C4-2B (cell line): ENCODE measurements around the gene CSMD2.

Experiments used
- H3K27ac ChIP-seq: fragments of 450-650 bp; 2 replicates; pipeline ENCODE4 v1.5.1; 2017
- CTCF ChIP-seq: fragments of 450-650 bp; conservative IDR thresholded peaks from 2 replicates; pipeline ENCODE4 v1.5.1; 2017; ENCODE audit warnings: mild to moderate bottlenecking
- ZFX ChIP-seq: fragments of 450-650 bp; IDR thresholded peaks from 2 replicates; pipeline ENCODE4 v1.6.1; 2017

The CSMD2 gene

DNA sequence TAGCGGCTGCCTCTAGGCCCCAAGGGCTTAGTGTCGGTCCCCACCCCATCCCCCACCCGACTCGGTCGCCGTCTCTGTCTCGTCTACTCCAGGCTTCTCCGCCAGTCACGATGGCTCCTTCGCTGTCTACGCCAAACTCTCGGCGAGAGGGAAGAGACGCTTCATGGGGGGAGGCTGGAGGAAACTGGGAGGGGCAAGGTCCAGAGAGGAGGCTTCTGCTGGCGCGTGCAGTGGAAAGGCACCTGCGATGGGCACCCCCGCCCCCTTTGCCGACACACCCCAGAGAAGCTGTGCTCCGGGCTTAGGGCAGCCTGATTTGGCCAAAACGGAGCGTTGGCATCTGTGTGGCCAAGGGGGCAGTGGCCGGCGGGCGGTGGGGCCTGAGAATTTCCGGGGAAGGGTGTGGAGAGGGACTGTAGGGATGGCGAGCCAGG, 1.2 kb upstream of the CSMD2 start:
- H3K27ac ChIP-seq: no peak overlapping the region
- TF ChIP-seq CTCF: no peak
- no peak for TF ChIP-seq ZFX

- TF ChIP-seq CTCF (no peak), ZFX (no peak)
- H3K27ac ChIP-seq: no peak overlapping the region
These were observed 442 bp upstream of the CSMD2 start for GRCh38 chr1:34165422-34165921.

DNA sequence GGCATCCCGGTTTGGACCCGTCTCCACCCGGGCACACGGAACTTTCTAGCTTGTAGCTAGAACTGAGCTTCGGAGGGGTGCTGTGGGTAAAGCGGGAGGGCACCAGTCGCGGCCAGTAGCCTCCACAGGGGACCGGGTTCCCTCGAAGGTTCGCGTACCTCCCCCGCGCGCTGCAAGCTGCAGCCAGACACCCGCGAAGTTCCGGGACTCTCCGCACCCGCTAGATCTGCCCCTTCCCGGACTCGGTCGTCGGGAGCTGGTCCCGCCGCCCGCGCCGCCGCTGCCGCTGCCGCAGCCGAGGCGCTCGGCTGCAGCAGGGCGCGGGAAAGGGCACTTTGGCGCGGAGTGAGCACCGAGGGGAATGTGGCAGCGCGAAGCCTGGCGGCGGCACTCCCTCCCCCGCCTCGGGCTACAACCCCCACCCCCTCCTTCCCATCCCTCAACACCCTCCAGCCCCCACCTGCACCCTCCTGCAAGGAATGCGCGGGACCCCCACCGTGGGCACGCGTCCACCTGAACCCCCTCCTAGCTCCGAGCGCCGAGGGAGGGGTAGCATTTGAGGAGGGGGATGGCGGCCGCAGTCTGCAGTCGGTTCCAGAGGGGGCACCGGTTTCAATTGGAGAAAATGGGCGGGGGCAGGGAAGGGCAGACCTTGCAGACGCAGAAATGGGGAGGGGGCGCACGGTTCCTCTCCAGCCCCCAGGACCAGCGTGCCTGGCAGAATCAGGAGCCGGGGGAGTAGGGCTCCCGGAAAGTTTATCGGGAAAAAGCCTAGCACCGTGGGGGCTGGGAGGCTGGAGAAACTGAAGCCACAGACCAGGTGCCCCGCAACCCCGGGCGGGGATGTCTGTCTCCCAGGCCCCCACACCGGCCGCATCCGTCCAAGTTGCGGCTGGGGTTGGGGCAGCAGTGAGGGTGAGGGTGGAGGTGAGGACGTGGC, 968 bp downstream of the CSMD2 start:
- TF ChIP-seq CTCF: no peak
- TF ChIP-seq ZFX: no peak
- H3K27ac ChIP-seq: no peak overlapping the region

DNA sequence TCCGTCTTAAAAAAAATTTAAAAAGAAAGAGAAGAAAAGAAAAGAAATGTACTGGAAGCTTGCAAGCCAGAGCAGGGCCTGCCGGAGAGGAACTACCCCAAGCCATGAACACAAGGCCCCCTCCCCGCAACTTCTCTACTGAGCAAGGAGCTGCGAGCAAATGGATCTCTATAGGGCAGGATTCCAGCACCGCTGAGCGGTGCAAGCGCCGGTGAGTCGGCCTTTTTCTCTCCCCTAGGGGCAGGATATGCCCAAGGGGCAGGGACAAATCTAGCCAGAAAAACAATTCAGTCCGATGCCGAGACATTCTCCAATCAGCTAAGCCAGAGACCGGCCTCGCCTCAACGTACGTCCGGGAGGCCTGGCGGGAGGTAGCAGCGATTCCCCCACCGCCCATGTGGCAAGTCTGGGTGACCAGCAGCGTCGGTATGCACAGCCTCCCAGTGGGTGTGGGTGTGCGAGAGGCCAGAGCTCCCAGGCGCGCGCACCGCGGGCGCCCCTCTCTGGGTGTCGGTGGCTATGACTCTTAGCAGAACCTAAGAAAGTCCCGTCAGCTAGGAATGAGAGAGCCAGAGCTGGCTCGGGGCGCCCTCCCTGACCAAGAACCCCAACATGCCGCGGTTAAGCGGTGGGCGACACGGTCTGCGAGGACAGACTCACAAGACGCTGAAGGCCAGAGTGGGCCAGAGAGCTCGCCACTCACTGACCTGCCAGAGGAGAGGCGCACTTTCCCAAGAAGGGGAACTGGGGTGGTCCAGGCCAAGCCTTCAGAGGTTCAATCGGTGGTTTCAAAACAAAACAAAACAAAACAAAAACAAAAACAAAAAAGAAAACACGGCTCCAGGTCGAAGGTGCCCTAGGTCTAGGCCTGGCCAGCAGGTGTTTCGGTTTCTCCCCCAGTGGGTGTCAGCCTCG, 1.9 kb downstream of the CSMD2 start:
- H3K27ac ChIP-seq: no peak overlapping the region

DNA sequence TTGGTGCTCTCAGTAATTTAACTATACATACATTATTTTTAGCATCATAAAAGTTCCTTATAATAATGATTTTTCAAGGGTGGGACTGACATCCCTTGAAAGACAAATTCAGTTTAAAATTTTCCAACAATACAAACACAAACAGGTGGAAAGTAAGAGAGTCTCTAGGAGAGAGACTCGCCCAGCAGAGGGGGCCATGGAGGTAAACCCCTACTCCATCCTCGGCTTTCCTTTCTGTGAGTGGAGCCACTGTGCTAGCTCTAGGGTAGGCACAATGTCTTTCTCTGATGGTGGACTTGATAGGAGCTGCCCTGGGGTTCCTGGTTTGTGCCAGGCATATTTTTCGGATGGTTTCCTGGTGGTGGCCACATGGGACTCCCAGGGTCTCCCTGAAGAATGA, 8.3 kb downstream of the CSMD2 start:
- no peak overlapping the region for H3K27ac ChIP-seq
- TF ChIP-seq CTCF (no peak; the same call in 1 of the 2 replicates), ZFX (no peak)

More for the DNA sequence above, 1.9 kb downstream of the CSMD2 start:
- no peak for TF ChIP-seq ZFX
- TF ChIP-seq CTCF: peak; percentile 73

GRCh38 chr1:34155860-34156259, 9.2 kb downstream of the CSMD2 start:
- TF ChIP-seq CTCF (no peak), ZFX (no peak)
- no peak overlapping the region for H3K27ac ChIP-seq
